HL-60 (cell line): ENCODE data around the gene ERFE.

Experiments
- POLR2AphosphoS5 ChIP-seq: IDR thresholded peaks from 2 replicates; pipeline ENCODE4 v1.6.1; 2012; ENCODE audit warnings: low read depth
- TF ChIP-seq, protein P1 (sequence below): IDR thresholded peaks from one replicate; pipeline ENCODE4 v1.5.1; 2011; ENCODE audit warnings: low read length, control low read depth, inconsistent platforms; ENCODE audit not compliant: insufficient read depth

DNA sequence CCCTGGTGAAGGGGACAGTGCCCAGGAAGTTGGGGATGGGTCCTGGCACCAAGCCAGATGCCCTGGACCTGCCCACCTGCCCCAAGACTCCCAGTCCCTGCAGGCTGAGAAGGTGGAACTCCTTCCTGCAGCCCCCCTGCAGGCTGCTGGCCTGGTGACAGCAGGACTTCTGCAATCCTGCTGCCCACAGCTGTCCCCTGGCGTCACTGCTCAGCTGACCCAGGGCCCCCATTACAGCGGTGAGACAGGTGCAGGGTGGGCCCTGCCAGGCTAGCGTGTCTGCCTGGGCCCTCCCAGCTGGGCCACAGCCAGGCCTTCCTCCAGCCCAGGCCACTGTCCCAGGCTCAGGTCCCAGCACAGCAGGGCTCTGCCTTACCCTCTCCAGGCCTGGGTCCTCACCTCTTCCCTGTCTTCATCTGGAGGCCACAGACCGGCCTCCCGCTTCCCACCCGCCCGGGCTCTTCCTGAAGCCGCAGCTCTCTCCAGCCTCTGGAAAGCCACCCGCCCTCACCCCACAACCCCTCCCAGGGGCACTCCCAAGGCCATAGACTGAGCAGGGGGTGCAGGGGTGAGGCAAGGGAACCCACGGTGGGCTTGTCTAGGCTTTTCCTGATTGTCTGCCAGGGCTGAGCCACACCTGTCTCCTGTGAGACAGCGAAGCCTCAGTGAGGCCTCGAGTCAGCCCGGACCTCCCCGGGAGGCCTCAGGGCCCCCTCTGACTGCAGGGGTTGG, 8.8 kb upstream of the ERFE start:
- TF ChIP-seq, protein P1, sequence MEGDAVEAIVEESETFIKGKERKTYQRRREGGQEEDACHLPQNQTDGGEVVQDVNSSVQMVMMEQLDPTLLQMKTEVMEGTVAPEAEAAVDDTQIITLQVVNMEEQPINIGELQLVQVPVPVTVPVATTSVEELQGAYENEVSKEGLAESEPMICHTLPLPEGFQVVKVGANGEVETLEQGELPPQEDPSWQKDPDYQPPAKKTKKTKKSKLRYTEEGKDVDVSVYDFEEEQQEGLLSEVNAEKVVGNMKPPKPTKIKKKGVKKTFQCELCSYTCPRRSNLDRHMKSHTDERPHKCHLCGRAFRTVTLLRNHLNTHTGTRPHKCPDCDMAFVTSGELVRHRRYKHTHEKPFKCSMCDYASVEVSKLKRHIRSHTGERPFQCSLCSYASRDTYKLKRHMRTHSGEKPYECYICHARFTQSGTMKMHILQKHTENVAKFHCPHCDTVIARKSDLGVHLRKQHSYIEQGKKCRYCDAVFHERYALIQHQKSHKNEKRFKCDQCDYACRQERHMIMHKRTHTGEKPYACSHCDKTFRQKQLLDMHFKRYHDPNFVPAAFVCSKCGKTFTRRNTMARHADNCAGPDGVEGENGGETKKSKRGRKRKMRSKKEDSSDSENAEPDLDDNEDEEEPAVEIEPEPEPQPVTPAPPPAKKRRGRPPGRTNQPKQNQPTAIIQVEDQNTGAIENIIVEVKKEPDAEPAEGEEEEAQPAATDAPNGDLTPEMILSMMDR = no peak
- no peak for TF ChIP-seq POLR2AphosphoS5
